ENCODE results near the gene TRPM3. TPM values are rescaled to one million over a fixed set of nuclear protein-coding genes. Genes with fewer than 3 reads are reported as not detected.

TRPM3 gene
- total RNA-seq, 6 donors from 2014 or later = 0.10 to 1.0 (median 0.17) TPM; not detected in 1

DNA sequence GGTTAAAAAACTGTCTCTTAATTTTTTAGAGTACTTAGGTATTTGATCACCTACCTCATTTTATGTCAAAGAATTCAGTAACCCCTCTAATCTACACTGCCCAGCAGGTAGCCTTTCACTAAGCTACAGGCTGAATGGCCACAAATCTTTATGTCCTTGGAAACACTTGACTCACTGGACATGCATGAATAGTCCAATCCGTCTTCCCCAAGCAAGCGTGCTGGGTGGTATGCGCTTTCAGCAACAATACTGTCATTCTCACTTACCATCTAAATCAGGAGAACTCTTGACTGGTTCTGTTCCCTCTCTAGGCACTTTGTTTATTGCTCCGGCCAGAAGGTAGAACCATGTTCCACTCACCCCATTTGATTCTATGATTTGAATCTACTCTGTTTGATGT lies 73.1 kb downstream of the TRPM3 start:
- TF ChIP-seq, protein P1, sequence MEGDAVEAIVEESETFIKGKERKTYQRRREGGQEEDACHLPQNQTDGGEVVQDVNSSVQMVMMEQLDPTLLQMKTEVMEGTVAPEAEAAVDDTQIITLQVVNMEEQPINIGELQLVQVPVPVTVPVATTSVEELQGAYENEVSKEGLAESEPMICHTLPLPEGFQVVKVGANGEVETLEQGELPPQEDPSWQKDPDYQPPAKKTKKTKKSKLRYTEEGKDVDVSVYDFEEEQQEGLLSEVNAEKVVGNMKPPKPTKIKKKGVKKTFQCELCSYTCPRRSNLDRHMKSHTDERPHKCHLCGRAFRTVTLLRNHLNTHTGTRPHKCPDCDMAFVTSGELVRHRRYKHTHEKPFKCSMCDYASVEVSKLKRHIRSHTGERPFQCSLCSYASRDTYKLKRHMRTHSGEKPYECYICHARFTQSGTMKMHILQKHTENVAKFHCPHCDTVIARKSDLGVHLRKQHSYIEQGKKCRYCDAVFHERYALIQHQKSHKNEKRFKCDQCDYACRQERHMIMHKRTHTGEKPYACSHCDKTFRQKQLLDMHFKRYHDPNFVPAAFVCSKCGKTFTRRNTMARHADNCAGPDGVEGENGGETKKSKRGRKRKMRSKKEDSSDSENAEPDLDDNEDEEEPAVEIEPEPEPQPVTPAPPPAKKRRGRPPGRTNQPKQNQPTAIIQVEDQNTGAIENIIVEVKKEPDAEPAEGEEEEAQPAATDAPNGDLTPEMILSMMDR (IDR thresholded peaks at IDR 0.05) = no peak
- TF ChIP-seq EP300 (IDR thresholded peaks at IDR 0.05) (no peak), POLR2AphosphoS5 (IDR thresholded peaks at IDR 0.05) (no peak), POLR2A (IDR thresholded peaks at IDR 0.05) (no peak)
- ATAC-seq (ENCODE audit: low FRiP score in 2 of 2) (no peak), DNase-seq (no peak)
- H3K4me3 ChIP-seq = no peak overlapping the region
- H3K27me3 ChIP-seq = no peaks in the 10 kb centered on the region
- H3K27ac ChIP-seq = no peak overlapping the region
- no peaks in the 10 kb centered on the region for H3K9me3 ChIP-seq
- no peaks in the 10 kb centered on the region for H3K36me3 ChIP-seq
- no peaks in the 10 kb centered on the region for H3K4me1 ChIP-seq
- 70% methylated on average over 4 of the region's 4 CpGs for WGBS, 2 donors

DNA sequence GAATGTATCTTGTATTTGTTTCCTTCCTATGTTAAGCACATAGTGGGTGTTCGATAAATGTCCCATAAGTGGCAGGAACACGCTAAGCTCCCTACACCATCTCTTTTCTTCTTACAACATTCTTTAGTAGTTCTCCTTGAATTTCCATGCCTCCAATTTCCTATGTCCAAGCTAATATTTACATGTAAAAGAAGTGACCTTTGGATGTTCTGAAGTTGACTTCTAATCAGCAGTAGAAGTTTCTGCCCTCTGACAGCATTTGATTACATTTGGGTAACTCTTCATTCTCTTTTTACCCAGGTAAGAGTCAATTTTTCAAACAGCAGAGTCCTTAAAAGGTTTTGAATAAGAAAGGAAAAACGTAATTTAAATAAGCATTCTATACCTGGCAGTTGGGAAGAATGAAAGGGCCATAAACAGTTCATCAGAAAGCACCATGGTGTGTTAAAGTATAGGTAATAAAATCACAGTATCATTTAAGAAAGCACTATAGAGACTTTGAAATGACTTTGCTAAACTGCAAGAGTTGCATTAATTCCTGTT lies 78.9 kb downstream of the TRPM3 start:
- DNase-seq (no peak), ATAC-seq (ENCODE audit: low FRiP score in 2 of 2) (no peak)
- 71 to 73% methylated on average over 3 of the region's 3 CpGs for WGBS, 2 donors
- H3K27me3 ChIP-seq = no peaks in the 10 kb centered on the region
- TF ChIP-seq EP300 (IDR thresholded peaks at IDR 0.05) = no peak
- TF ChIP-seq, protein P1 (IDR thresholded peaks at IDR 0.05) = no peak
- TF ChIP-seq POLR2AphosphoS5 (IDR thresholded peaks at IDR 0.05) = no peak
- no peak for TF ChIP-seq POLR2A (IDR thresholded peaks at IDR 0.05)
- no peaks in the 10 kb centered on the region for H3K36me3 ChIP-seq
- no peaks in the 10 kb centered on the region for H3K4me1 ChIP-seq
- H3K9me3 ChIP-seq = no peaks in the 10 kb centered on the region
- no peak overlapping the region for H3K27ac ChIP-seq
- no peak overlapping the region for H3K4me3 ChIP-seq

DNA sequence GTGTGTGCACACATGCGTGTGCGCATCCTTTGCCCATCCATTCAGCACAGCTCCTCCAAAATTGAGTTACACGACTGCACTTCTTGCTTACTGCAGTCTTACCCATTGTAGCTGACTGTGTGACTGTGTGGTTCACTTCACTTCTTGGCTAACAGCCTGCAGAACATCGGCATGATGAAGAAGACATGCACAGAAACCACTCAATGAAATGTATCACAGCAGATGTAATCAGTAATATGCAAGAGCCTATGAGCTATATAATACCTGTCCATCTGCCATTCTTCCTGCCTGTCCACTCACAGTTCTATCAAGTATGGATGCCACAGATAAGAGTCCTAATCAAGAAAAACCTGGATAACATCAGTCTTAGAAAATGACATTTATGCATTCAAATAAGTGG lies 83.9 kb downstream of the TRPM3 start:
- TF ChIP-seq POLR2A (IDR thresholded peaks at IDR 0.05) = no peak
- TF ChIP-seq EP300 (IDR thresholded peaks at IDR 0.05) = no peak
- TF ChIP-seq, protein P1 (IDR thresholded peaks at IDR 0.05) = no peak
- TF ChIP-seq POLR2AphosphoS5 (IDR thresholded peaks at IDR 0.05) = no peak
- ATAC-seq (ENCODE audit: low FRiP score in 2 of 2) = no peak
- 92 to 93% methylated on average over 4 of the region's 4 CpGs for WGBS, 2 donors

DNA sequence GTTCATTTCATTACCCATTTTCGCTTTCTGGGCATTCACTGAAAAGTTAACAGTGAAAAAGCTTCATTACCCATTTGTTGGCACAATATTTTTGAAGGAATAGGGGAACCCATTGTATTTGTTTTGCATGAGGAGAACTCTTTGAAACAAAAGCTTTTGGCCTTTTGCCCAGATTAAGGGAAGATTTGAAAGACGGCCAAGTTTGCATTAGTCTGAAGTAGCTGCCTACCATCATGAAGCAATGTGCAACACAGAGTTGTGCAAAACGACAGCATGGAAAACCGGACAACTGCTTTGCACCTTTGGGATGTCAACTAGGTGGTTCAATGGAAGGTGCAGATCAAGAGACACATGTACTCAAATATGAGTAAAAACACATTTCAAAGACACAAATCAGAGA lies 84.9 kb downstream of the TRPM3 start:
- DNase-seq = no peak
- Histone ChIP-seq H3K36me3 (no peaks in the 10 kb centered on the region), H3K27me3 (no peaks in the 10 kb centered on the region), H3K4me1 (no peaks in the 10 kb centered on the region), H3K4me3 (no peak overlapping the region), H3K27ac (no peak overlapping the region), H3K9me3 (no peaks in the 10 kb centered on the region)
- no peak for ATAC-seq (ENCODE audit: low FRiP score in 2 of 2)
- TF ChIP-seq EP300 (IDR thresholded peaks at IDR 0.05) (no peak), POLR2A (IDR thresholded peaks at IDR 0.05) (no peak), POLR2AphosphoS5 (IDR thresholded peaks at IDR 0.05) (no peak)
- TF ChIP-seq, protein P1 (IDR thresholded peaks at IDR 0.05) = no peak
- WGBS, 2 donors = 13 to 21% methylated on average over 4 of the region's 4 CpGs

More for the DNA sequence above, 83.9 kb downstream of the TRPM3 start:
- DNase-seq = no peak
- H3K36me3 ChIP-seq = no peaks in the 10 kb centered on the region
- no peak overlapping the region for H3K27ac ChIP-seq
- no peaks in the 10 kb centered on the region for H3K4me1 ChIP-seq
- no peak overlapping the region for H3K4me3 ChIP-seq
- H3K27me3 ChIP-seq = no peaks in the 10 kb centered on the region
- H3K9me3 ChIP-seq = no peaks in the 10 kb centered on the region

DNA sequence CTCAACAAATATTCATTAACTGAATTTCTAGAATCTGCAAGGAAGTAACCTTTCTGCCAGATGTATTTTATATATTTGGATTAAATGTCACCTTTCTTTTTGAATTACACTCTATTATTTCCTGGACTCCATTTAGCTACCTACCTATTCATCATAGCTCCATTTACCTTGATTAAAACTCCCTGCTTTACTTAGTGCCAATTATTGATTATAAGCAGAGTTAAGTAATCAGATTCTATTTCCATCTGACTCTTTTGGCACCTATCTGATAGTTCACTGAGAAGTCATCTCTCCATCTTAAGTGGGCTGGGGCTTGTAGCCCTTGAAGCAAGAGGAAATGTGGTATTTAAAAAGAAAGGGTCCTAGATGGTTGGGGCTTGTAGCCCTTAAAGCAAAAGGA lies 88.6 kb downstream of the TRPM3 start:
- DNase-seq = no peak
- no peaks in the 10 kb centered on the region for H3K36me3 ChIP-seq
- H3K4me1 ChIP-seq = no peaks in the 10 kb centered on the region
- TF ChIP-seq POLR2AphosphoS5 (IDR thresholded peaks at IDR 0.05) (no peak), EP300 (IDR thresholded peaks at IDR 0.05) (no peak), POLR2A (IDR thresholded peaks at IDR 0.05) (no peak)
- TF ChIP-seq, protein P1 (IDR thresholded peaks at IDR 0.05) = no peak
- ATAC-seq (ENCODE audit: low FRiP score in 2 of 2) = no peak
- H3K4me3 ChIP-seq = no peak overlapping the region
- H3K27ac ChIP-seq = no peak overlapping the region
- H3K27me3 ChIP-seq = no peaks in the 10 kb centered on the region
- no peaks in the 10 kb centered on the region for H3K9me3 ChIP-seq
